Stimulated activated CD4-positive, alpha-beta T cell treated with anti-CD3 and anti-CD28 coated beads, Interleukin-1b, Interleukin-23, amount 100 ng/mL, for 48 hours (primary cell): Measurements from ENCODE around the gene CCNL2.
"Not testable (repeated sequence)": the region's sequence is repeated elsewhere in the genome, so short reads cannot be mapped to it uniquely, and the experiment has no call there.

Source experiments
- DNase-seq: peaks from one replicate; pipeline ENCODE4 v3.0.0-alpha.2; 2020

The CCNL2 gene

DNA sequence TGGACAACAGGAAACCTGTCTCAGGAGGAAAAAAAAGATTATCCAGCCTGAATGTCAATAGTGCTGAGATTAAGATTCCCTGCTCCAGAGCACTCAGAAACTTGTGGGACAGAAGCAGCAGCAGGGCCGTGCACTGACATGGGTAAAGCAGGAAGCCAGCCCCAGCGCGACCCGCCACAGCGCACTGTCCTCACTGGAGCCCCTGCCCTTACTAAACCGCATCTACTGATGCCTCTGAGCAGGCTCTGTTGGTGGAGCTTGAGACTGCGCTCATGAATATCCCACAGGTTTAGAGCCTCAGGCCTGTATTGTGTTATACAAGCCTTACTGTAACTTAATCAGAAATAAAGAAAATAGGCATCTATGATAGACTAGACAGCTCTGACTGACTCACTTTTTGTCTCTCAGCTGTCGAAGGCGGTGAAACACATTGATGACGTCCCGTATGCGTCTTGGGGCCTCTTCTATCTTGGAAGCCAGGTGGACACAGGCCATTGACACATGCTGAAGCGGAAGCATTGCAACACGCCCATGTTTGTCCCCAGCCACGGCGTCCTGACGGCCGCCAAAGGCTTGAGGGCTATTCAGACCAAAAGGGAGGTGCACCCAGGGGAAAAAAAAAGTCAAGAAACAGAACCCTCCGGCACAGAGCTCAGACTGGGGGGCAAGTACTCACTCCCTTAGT is 1.2 kb downstream of the CCNL2 start:
- no peak for DNase-seq

DNA sequence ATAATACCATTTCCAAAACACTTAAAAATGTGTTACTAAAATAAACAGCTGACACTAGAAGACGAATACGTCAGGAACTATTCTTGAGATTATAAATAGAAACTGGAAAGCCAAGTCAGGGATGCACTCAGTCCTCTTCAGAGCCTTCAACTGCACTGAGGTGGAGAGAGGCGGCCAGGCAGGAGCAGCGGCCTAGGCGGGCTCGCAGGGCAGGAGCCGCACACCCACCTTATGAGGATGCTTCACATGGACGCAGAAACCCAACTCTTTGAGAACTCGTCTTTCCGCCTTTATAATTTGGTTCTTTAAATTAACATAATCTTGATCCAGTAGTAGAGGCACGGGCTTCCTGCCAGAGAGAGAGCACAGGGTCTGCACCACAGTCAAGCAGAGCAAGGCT is 4.0 kb downstream of the CCNL2 start:
- no peak for DNase-seq

DNA sequence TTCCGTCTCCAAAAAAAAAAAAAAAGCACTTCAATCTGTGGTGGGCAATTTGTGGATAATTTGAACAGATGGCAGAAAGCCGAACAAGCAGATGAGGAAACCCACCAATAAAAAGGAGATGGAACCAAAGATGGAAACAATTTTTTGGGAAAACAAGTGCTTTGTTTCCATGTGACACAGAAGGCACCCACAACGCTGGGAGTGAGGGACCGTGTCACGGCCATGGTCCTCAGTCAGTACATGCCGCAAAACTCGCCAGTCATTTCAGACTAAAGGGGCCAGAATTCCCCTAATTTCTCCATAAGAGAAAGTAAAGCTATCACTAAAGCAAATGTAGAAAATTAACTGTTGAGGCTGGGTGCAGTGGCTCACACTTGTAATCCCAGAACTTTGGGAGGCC is 5.0 kb downstream of the CCNL2 start:
- no peak for DNase-seq

DNA sequence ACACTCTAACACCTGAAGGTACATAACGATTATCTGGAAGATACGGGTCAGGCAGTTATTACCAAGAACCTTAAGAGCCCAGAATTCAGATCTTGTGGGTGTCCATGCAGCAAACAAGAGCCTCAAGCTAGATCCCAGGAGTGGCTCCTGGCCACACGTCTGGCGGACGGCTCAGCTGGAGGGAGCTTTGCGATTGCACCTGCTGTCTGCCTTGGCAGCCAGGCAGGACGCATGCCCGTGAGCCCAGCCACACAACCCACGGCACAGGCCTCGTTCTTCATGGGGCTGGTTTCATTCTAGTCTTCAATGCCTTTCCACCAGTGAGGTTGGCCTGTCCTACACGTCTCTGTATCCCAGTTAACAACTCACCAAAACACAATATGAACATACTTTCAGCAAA is 5.7 kb downstream of the CCNL2 start:
- DNase-seq: no peak

DNA sequence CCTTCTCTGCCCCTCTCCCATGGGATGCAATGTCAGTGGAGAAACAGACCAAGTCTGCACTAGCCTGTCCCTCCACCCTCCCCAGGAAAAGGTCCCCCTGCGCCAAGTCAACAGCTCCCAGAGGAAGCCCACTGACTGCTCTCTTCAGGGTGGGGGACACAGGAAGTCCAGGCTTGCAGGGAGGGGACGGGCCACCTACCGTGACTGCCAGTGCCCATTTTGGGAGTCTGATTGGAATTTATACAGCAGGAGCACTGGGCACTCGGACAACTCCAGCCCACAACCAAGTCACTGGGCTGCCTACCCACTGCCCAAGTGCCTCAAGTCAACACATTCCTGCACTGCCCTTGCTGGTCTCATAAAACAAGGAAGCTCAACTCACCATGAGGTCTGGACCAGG is 6.1 kb downstream of the CCNL2 start:
- no peak for DNase-seq

DNA sequence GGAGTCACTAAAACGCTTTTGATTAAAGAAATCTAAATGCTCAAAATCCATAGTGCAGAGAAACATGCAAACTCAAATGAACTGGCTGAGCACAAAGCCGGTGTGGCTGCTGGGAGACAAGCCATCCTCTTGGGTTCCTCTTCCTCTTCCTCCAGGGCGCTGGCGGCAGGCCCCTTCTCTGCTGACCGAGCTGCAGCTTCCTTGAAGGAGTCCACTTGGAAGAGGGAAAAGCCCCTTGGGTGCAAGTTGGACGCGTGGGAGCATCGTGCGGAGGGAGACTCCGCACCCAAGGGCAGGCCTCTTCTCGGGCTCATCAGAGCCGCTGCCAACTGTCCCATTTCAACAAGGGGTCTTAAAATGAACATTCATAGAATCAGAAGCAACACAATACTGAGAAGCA is 7.9 kb downstream of the CCNL2 start:
- DNase-seq: no peak

DNA sequence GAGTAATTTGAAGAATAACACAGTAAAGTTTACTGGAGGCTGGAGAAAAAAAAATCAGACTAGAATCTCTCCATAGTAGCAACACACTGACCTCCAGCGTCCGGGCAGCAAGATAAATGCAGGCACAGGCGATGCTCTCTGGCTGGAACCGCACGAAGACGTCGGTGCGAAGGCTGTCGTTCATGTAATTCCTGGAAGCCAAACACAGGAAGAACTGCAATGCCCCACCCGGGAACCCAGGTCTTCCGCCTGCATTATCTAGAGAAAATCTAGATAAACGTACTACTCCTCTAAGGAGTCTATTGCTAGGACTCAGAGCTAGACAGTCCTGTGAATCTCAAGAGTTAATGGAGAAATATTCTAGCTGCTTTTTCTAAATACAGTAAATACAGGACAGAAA is 8.5 kb downstream of the CCNL2 start:
- DNase-seq: no peak

DNA sequence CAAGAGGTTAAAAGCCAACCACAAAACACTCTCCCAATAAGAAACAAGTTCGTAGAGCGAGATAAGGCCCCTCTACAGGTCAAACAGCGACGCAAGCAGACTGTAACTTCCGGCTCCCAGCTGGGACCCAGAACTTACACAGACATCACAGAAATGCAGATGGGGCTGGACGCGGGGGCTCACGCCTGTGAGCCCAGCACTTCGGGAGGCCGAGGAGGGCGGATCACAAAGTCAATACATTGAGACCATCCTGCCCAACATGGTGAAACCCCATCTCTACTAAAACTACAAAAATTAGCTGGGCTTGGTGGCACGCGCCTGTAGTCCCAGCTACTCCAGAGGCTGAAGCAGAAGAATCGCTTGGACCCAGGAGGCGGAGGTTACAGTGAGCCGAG is 11.1 kb downstream of the CCNL2 start:
- no peak for DNase-seq

DNA sequence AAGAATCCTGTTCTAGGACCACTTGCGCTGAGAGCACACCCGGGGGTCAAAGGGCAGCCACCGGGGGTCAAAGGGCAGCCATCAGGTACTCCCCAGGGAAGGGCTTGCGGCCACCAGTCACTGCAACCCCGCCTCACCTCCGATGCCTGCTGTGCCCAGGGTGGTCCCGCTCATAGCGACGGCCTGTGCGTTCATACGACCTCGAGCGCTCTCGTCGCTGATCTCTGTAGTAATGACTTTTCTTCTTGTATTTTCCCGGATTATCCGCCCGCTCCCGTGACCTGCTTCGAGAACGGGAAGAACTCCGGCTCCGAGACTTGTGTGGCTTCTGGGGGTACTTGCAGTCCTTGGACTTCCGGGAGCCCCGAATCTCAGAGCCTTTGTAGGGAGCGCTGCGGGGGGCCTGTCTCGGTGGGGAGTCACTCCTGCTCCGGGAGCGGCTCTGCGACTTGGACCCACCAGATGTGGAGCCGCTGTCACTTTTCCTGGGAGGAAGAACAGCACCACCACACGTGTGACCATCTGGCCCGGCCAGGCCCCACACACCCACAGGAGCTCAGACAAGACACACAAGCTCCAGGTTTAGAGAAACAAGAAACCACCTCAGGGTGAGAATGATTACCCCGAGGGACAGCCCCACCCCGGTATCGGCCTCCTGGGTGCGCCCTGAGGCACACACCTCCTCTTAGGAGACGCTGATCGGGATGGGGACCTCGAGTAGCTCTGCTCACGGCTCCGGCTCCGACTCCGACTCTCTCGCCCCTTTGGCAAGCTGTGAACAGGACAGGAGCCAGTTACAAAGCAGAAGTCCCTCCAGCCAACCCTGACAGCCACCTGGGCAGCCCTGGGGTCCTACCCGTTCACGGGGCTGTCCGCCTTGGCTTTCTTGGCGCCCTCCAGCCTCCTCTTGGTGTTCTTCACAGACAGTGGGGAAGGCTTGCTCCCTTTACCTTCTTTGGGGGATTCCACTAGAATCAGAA is 11.7 kb downstream of the CCNL2 start:
- DNase-seq: no peak

DNA sequence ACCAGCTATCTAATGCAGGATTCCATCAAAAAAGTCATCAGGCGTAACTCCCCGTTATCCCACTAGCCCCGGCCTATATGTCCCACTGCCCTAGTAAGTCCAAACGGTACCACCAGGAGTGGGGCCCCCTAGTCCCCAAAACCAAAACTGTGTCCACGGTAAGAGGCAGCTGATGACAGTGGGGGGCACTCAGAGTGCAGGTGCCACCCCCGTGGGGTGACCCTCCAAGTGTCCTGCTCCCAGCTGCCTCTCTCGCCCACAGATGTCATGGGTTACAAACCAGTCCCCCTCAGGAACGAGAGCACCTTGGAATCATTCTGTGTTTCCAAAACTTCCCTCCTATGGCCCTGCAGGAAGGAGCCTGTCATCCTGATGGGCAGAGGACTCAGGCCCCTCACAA is 13.2 kb downstream of the CCNL2 start:
- no peak for DNase-seq

DNA sequence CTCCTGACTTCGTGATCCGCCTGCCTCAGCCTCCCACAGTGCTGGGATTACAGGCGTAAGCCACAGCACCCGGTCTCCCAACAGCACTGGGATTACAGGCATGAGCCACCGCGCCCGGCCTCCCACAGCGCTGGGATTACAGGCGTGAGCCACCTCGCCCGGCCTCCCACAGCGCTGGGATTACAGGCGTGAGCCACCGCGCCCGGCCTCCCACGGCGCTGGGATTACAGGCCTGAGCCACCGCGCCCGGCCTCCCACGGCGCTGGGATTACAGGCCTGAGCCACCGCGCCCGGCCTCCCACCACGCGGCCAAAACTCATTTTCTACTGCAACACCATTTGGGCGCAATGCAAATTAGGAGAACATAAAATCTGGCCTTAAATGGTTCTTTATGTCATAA is 13.8 kb downstream of the CCNL2 start:
- DNase-seq: not testable (repeated sequence)

DNA sequence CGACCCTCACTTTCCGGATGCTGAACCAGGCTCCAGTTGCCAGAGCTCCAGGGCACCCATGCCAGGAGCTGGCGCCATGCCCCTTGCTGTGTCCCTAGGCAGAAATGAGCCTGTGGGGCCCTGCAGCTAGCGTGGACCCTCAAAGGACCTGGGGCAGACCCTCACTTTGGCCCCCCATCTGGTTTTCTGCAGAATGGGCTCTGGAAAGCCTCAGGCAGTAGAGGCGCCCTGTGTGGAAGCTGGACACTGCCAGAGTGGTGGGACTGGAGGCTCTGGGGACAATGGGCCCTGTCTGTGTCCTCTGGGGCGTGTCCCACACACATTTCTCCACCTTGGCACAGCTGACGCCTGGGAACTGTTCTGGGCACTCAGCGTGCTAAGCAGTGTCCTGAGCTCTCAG is 17.8 kb downstream of the CCNL2 start:
- DNase-seq: no peak

DNA sequence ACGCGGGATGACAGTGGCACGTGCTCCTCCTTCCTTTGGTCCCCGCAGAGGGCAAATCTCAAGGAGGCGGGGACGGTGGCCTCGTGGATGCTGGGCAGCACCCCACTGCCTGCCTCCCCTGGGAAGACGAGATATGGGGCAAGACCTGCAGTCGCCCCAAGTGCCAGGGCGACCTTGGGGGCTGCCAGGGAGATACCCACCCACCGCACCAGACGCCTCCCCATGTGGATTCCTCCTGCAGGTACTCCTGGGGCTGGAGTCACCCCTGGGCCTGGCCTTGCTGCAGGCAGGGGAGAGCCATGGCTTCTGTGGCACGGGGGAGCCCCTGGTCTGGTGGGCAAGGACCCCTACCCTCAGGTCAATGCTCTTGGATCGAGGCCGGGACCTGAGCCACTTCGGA is 18.3 kb downstream of the CCNL2 start:
- DNase-seq: no peak

DNA sequence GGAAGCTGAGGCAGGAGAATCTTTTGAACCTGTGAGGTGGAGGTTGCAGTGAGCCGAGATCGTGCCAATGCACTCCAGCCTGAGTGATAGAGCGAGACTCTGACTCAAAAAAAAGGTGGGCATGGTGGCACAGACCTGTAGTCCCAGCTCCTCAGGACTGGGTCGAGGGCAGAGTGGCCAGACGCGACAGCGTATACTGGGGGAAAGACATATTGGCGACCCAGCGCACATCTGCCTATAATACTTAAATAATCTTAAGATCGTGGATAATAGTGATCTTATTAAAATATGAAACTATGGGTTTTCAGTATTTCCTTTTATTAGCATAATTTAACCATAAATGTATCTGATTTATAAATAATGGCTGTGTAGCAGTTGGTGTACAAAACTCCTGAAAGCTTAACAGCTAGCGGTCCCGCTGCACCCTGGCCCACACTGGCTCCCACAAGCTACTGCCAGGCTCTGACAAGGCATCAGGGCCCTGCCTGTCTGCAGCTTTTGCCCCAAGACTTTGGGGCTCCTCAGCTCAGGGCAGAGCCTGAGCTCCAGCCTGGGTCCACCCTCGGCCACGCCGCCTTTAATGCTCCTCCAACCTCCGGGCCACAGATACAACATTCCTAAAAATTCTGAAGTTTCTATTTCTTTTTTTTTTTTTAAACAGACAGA is 21.5 kb downstream of the CCNL2 start:
- DNase-seq: no peak

DNA sequence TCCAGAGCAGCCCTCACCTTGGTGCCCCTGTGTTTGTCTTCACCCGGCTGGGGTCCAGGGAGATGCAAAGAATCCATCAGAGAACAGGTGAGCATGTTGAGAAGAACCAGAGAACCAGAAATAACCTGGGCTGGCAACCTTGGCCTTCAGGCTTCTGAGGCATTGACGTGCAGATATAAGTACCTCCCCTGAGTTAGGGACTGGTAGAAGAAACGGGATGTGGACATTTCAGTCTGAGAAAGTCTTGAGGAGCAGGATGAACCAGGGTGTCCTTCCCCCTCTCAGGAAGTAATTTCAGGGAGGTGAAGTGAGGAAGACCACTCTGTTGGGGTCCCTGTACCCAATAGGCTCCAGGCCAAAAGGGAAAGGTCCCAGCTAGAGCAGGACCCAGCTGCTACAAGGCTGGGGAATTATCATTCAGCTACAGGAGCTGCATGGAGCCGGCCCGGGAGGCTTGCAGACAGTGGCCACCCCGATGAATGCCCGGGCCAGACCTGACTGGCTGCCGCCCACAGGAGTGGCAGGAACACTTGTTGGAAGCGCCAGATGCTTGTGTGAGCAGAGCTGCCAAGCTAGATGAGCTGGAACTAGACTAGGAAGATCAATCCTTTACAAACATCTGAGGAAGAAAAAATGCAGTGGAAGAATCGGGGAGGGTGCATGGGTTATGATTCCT is 22.4 kb downstream of the CCNL2 start:
- no peak for DNase-seq

DNA sequence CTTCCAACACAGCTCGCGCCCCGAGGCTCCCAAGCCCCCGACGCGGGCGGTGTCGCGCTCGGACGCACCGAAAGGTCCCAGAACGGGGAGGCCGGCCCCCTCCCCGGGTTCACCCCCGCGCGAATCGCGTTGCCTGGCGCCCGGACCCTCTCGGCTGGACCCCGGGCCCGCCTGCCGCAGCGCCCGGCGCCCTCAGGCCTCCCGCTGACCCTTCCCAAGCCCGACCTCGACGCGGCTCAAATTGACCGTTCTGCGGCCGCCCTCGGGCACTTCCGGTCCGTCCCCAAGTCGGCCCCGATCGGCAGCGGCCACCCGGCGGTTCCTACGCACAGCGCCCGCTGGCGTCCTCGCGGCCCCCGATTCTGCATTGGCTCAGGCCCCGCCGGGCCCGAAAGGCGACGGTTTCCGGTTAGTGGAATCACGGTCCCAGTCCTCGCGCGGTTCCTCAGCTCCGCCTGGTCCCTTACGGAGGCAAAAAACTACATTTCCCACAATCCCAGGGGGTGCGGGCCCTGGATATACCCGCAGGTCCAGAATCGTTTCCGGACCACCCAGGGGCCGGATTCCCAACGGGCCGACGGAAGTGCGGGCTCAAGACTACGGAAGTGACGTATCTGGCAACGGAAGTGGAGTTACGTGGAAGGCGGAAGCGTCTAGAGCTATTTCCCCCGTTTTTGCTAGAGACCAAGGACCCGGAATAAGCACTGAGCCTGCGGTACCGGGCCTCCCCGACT is 24.0 kb downstream of the CCNL2 start, which contains the start of gene AURKAIP1:
TSS of gene AURKAIP1 (minus strand) at position 279 of the 734 bp plus-strand sequence. CDS start 451 bp downstream, outside the sequence.
- DNase-seq: peak; percentile 98

DNA sequence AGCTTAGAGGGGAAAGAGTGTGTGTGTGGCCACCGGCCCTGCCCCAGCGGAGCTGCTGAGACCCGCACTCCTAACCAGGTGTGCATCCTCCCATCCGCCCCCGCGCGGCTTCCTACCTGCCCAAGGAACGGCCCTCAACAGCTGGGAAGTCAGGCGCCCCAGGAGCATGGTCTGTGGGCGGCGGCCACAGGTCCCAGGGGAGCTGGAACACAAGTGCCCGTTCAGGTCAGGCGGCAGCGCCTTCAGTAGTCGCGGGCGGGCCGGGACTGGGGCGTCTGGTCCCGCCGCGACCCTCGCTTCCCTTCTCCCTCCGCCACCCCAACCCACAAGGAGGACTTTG is 24.6 kb downstream of the CCNL2 start:
- DNase-seq: no peak

DNA sequence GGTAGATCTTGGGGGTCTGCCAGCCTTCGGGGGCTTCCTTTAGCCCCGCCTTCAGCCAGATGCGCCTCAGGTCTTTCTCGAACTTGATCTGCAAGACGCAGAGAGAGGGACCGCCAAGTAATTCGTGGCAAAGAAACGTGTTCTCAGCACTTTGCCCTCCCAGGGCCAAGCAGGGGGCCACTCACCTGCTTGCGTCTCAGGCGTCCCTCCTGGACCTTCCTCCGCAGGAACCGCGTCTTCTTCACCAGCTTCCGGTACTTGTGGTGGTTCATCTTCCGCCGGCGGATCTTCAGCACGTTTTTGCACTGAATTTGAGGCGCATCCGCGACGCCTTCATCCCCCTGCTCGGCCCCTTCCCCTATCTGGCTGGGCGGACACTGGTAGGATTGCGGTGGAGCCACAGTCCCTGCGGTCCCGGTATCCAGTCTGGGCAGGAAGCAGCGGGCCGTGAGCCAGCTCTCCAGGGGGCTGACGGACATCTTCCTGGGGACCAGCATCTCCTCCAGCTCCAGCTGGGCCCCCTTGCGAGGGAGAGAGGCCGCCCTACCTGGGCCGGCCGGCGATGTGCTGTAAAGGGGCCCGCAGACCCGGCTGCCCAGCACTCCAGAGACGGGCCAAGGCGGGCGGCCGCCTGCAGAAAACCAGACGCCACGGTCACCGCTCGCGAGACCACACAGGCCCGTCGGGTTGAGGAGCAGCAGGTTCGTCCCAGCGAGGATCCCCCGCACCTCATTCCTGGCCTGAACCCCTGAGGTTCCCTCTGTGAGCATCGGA is 25.1 kb downstream of the CCNL2 start:
- no peak for DNase-seq

DNA sequence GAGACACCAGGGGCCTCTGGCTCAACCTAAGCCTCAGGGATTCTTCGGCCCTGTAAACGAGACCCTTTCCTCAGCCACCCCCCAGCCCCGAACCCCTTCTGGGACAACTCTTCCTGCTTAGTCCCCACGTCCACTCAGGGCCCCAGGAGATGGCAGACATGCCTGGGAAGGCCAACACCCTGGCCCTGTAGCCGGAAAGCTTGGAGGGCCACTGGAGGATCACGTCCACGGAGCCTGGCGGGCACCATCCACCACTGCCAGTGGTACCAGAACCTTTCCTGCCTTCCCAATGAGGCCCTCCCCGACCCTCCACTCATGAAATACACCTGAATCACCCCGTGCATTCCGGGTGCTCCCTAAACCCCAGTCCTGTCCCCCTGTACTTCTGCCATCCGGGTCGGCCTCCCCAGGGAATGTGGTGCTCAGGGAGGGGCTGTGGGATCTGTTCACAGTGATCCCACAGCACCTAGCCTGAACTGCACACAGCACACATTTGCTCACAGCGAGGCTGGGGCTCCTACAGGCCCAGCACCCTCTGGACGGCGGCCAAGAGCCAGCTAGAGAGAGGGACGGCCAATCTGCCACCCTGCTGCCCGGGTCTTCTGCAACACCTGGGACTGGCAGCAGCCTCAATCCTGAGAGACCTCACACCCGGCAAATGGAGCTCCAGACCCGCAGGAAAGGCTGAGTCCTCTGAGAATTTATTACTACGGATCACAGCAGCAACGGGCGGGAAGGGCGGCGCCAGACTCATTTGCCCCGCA is 25.9 kb downstream of the CCNL2 start:
- DNase-seq: no peak
